ENCODE measurements around the gene CNEP1R1. TPM values are rescaled to one million over a fixed set of nuclear protein-coding genes. Genes with fewer than 3 reads are reported as not detected.
A peak's percentile ranks its signal among the peaks of the same experiment; 100 is the strongest.

Gene CNEP1R1, protein sequence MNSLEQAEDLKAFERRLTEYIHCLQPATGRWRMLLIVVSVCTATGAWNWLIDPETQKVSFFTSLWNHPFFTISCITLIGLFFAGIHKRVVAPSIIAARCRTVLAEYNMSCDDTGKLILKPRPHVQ
- total RNA-seq (2014; rRNA removed; shearing (Covaris generic); ENCODE audit: low replicate concordance): 12.5 and 47.2 TPM in 2 replicates

DNA sequence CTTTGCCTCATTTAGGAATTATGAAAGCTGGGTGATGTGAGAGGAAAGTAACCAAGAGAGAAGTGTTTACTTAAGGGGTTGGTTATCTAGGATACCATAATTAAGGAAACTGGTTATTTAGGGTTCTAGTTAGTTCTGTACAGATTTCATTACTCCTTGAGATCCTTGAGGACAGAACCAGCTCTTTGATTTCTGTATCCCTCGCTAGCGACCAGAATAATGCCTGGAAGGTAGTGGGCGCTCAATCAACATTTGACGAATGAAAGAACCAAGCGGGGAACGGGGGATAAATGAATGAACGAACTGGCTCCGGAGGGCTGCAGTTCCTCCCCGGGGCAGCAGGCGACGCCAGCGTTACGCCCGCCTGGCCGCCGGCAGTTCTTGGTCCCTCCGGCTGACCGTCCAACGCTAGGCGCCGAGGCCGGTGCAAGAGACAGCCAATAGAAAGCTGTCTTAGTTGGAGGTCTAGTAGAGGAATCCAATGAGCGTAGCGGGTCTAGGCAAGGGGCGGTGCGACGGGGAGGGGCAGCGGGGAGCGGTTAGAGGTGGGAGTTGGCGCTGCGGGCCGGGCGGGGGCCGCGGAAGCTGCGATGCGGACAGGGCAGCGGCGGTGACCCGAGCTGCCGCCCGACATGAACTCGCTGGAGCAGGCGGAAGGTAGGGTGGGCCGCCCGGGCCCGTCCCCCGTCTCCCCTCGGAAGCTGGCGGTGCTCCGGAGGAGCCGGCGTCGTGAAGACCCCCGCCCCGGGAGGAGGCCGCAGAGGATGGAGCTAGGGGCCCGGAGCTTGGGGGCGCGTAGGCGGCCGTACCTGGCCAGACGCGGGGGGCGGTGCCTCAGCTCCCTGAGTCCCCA lies at the start of gene CNEP1R1:
TSS of gene CNEP1R1 (plus strand) at position 542 of the 853 bp plus-strand sequence. CDS start at position 633, 91 bp downstream.
- peak; percentile 92 for DNase-seq (ENCODE audit: low read depth)
- in situ Hi-C loops (cut with HindIII; ENCODE audit: low pct_unique_long_range_greater_than_20kb, low sequenced_read_pairs): no loop called here

DNA sequence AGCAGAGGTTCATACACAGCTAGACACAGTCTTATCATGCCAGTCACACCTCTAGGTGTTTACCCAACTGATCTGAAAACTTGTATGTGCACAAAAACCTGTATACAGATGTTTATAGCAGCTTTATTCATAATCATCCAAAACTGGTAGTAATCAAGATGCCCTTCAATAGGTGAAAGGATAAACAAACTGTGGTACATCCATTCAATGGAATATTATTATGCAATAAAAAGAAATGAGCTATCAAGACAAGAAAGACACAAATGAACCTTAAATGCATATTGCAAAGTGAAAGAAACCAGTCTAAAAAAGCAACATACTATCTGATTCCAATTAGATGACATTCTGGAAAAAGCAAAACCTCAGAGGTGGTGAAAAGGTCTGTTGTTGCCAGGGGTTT lies 47.6 kb upstream of the CNEP1R1 start:
- in situ Hi-C loops (cut with HindIII; ENCODE audit: low pct_unique_long_range_greater_than_20kb, low sequenced_read_pairs): no loop called here
- DNase-seq (ENCODE audit: low read depth): no peak

DNA sequence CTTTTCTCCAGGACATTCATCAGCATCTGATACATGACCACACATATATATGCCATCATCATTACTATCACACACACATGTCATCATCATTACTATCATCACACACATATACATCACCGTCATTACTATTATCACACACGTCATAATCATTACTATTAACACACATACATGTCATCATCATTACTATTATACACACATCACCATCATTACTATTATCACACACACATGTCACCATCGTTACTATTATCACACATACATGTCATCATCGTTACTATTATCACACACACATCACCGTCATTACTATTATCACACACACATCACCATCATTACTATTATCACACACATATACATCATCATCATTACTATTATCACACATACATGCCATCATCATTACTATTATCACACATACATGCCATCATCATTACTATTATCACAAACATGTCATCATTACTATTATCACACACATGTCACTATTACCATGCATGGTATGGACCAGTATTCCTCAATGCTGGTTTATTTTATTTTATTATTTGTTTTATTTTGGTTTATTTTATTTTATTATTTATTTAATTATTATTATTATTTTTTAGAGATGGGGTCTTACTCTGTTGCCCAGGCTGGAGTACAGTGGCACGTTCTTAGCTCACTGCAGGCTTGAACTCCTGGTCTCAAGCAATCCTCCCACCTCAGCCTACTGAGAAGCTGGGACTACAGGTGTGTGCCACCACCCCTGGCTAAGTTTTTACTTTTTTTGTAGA lies 46.3 kb upstream of the CNEP1R1 start:
- in situ Hi-C loops (cut with HindIII; ENCODE audit: low pct_unique_long_range_greater_than_20kb, low sequenced_read_pairs): no loop called here
- DNase-seq (ENCODE audit: low read depth): no peak

DNA sequence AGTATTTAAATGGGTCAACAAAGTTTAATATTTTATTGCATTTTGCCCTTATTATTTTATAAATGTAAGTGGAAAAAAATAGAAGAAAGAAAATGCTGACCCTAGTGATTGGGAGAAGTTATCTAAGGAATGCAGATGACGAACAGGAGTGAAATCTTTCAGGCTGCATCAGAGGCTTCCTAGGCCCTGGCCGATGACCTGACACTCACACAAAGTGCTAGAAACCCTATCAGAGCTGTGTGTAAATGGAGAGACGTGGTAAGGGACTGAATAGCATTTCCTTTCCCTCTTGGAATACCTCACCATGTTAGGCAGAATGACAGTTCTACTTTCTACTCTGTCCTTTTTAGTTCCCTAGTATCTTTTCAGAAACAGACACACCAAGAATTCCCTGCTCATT lies 44.9 kb upstream of the CNEP1R1 start:
- DNase-seq (ENCODE audit: low read depth): no peak
- in situ Hi-C loops (cut with HindIII; ENCODE audit: low pct_unique_long_range_greater_than_20kb, low sequenced_read_pairs): no loop called here

DNA sequence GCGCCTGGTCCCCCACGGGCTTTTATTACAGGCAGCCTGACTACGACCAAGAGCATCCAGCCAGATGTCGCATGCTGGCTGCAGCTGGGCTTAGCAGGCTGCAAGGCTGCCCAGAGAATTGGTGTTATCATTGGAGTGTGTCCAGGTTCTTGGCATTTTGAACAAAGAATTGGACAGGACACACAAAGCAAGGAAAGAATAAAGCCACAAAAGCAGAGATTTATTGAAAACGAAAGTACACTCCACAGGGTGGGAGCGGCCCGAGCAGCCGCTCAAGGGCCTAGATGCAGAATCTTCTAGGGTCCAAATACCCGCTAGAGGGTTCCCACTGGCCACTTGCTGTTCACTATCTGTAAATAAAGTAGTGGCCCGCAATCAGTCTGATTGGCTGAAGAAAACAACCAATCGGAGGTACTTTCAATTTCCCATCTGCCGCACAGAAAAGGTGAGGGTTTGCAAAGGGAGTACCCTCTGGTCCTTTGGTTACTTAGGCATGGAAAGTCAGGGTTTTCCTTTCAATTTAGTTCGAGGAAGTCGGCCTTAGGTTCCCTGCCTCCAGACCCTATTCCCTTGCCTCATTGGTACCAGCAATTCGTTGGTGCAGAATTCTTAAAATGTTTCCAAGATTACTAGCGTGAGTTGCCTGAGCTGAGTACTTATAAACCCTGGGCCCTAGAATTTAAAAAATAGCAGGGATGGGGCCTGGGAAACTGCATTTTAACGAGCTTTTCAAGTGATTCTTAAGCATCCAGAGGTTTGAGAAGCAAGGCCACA lies 38.5 kb upstream of the CNEP1R1 start:
- DNase-seq (ENCODE audit: low read depth): no peak
- in situ Hi-C loops (cut with HindIII; ENCODE audit: low pct_unique_long_range_greater_than_20kb, low sequenced_read_pairs): no loop called here

DNA sequence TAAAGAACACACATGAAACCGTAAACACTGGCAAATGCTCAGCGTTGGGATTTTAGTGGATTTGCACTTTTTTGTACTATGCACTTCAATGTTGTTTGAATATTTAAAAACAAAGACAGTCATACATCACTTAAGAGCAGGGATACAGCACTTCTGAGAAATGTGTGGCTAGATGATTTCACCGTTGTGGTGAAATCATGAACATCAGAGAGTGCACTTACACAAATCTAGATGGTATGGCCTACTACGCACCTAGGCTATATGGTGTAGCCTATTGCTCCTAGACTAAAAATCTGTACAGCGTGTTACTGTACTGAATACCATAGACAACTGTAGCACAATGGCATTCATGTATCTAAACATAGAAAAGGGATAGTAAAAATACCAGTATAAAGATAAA lies 37.6 kb upstream of the CNEP1R1 start:
- in situ Hi-C loops (cut with HindIII; ENCODE audit: low pct_unique_long_range_greater_than_20kb, low sequenced_read_pairs): no loop called here

DNA sequence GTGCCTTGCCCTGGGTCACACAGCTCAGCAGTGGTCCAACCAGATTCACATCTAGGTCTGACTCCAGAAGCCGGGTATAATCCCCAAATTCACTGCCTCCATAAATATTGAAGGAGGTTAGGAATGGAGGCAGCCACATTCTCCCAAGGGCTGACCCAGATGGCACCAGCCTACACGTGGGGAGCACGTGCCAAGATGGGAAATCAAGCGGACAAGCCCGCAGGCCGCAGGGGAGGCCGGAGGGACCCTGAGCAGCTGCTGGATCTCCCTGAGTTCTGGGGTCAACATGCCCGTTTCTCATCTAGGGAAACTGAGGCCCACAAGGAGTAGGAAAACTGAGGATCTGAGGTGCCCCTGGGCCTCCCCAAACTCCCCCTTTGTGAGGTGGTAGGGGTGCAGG lies 32.2 kb upstream of the CNEP1R1 start:
- in situ Hi-C loops (cut with HindIII; ENCODE audit: low pct_unique_long_range_greater_than_20kb, low sequenced_read_pairs): no loop called here
- DNase-seq (ENCODE audit: low read depth): no peak

More for the DNA sequence above, 37.6 kb upstream of the CNEP1R1 start:
- no peak for DNase-seq (ENCODE audit: low read depth)

DNA sequence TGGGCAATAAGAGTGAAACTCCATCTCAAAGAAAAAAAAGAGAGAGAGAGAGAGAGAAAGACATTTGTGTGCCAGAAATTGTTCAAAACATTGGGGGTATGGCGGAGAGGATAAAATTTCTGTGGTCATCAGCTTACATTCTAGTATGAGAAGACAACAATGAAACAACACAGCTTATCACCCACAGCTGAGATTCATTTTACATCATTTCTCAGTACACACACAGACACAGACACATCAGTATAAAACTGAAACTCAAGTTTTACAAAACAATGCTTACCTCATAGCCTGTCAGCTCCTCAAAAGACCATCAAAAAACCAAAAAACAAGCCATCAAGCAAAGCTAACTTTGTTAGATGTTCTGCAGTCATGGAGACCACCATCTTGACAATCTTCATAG lies 31.4 kb upstream of the CNEP1R1 start:
- no peak for DNase-seq (ENCODE audit: low read depth)

DNA sequence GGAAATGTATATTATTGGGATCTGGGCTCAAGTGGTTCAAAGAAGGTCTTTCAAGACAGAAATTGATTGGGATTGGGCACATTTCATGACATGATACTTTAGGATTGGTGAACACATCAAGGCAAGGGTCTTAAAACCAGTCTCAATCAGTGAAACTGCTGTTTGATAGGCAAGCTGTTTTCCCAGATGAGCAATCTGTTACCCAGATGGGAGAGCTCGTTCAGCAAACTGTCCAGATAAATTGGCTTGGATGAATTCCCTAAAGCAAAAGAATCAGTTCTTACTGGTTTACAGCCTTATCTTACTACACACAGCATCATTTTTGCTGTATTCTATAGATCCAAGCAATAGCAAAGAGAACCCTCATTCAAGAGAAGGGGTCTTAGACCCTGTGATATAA lies 31.0 kb upstream of the CNEP1R1 start:
- DNase-seq (ENCODE audit: low read depth): no peak
- in situ Hi-C loops (cut with HindIII; ENCODE audit: low pct_unique_long_range_greater_than_20kb, low sequenced_read_pairs): no loop called here

More for the DNA sequence above, 31.4 kb upstream of the CNEP1R1 start:
- in situ Hi-C loops (cut with HindIII; ENCODE audit: low pct_unique_long_range_greater_than_20kb, low sequenced_read_pairs): no loop called here

DNA sequence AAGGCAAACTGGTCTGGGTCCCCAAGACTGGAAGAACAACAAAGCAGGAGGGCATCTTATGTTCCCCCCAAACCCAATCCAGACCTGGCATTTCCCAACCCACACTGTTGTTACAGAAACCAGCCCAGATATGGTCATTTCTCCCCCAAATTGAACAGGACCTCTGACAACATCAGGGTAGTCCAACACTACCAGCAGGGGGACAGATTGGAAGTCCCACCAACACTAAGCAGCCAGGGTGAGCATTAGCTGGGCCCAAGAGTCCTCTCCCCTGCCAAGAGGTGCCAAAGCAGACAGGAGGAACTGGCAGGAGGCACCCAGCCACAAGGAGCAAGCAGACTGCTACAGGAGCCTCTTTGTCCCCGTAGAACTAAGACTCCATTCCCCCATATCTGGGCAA lies 29.3 kb upstream of the CNEP1R1 start:
- in situ Hi-C loops (cut with HindIII; ENCODE audit: low pct_unique_long_range_greater_than_20kb, low sequenced_read_pairs): no loop called here
- no peak for DNase-seq (ENCODE audit: low read depth)

DNA sequence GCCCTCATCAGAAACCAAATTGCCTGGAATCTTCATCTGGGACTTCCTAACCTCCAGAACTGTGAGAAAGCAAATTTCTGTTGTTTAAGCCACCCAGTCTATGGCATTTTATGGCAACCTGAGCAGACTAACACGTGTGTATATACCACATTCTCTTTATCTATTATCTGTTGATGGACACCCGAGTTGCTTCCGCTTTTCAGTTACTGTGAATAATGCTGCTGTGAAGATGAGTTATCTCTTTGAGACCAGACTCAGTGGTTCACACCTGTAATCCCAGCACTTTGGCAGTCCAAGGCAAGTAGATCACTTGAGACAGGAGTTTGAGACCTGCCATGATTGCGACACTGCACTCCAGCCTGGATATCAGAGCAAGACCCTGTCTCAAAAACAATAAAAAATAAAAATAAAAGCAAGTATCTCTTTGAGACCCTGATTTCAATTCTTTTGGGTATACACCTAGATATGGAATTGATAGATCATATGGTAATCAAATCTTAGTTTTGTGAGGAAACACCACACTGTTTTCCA lies 27.2 kb upstream of the CNEP1R1 start:
- no peak for DNase-seq (ENCODE audit: low read depth)
- in situ Hi-C loops (cut with HindIII; ENCODE audit: low pct_unique_long_range_greater_than_20kb, low sequenced_read_pairs): no loop called here

DNA sequence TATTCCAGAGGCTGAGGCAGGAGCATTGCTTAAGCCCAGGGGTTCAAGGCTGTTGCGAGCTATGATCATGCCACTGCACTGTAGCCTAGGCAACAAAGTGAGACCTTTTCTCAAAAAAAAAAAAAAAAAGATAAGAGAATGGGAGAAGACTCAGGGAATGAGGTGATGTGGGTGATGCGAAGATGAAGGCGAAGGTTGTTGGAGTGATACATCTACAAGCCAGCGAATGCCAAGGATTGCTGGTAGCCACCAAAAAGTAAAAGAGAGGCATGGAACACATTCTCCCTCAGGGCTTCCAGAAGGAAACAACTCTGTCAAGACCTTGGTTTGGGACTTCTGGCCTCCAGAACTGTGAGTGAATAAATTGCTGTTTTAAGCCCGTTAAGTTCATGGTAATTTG lies 26.0 kb upstream of the CNEP1R1 start:
- in situ Hi-C loops (cut with HindIII; ENCODE audit: low pct_unique_long_range_greater_than_20kb, low sequenced_read_pairs): no loop called here
- no peak for DNase-seq (ENCODE audit: low read depth)

DNA sequence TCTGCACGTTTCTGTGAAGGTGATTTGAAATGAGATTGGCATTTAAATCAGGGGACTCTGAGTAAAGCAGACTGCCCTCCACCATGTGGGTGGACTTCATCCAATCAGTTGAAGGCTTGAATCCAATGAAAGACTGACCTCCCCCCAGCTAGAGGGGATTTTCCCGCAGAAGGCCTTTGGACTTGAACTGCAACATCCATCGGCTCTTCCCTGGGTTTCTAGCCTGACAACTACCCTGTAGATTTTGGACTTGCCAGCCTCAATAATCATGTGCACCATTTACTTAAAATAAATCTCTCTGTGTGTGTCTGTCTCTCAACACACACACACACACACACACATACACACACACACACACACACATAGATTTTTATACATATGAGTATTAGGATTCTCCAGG lies 23.9 kb upstream of the CNEP1R1 start:
- DNase-seq (ENCODE audit: low read depth): no peak
- in situ Hi-C loops (cut with HindIII; ENCODE audit: low pct_unique_long_range_greater_than_20kb, low sequenced_read_pairs): no loop called here

DNA sequence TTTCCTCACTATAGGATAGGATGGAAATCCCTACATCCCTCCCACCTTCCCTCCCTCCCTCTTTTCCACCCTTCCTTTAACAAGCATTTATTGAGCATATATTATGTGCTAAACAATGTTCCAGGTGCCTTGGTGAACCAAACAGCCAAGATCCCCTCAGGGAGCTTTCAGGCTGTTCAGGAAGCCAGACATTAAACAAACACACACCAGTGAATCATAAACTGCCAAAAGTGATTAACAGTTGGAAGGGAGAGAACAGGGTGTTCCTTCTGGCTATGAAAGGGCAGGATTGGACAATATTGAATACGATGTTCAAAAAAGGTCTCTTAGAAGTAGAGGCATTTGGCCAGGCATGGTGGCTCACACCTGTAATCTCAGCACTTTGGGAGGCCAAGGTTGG lies 22.8 kb upstream of the CNEP1R1 start:
- no peak for DNase-seq (ENCODE audit: low read depth)
- in situ Hi-C loops (cut with HindIII; ENCODE audit: low pct_unique_long_range_greater_than_20kb, low sequenced_read_pairs): no loop called here

DNA sequence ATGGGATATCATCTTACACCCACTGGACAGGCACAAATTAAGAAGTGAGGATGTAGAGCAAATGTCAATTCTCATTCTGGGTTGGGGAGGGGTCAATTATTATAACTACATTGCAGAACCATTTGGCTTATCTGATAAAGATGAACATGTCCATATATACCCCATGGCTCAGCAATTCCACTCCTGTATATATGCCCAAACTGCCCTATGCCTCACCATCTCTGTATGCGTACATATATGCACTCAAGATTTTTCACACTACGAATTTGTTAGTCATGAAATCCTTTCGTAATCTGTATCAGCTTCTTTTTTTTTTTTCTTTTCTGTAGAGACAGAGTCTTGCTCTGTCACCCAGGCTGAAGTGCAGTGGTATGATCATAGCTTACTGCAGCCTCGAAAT lies 20.8 kb upstream of the CNEP1R1 start:
- in situ Hi-C loops (cut with HindIII; ENCODE audit: low pct_unique_long_range_greater_than_20kb, low sequenced_read_pairs): no loop called here
- DNase-seq (ENCODE audit: low read depth): no peak

DNA sequence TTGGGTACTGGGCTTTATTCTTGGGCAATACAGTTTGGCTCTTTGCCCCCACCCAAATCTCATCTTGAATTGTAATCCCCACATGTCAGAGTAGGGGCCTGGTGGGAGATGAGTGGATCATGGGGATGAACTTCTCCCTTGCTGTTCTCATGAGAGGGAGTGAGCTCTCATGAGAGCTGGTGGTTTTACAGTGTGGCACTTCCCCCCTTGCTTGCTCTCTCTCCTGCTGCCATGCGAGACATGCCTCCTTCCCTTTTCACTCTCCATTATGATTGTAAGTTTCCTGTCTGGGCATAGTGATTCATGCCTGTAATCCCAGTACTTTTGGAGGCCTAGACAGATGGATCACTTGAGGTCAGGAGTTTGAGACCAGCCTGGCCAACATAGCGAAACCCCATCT lies 18.1 kb upstream of the CNEP1R1 start:
- in situ Hi-C loops (cut with HindIII; ENCODE audit: low pct_unique_long_range_greater_than_20kb, low sequenced_read_pairs): no loop called here
- DNase-seq (ENCODE audit: low read depth): no peak

DNA sequence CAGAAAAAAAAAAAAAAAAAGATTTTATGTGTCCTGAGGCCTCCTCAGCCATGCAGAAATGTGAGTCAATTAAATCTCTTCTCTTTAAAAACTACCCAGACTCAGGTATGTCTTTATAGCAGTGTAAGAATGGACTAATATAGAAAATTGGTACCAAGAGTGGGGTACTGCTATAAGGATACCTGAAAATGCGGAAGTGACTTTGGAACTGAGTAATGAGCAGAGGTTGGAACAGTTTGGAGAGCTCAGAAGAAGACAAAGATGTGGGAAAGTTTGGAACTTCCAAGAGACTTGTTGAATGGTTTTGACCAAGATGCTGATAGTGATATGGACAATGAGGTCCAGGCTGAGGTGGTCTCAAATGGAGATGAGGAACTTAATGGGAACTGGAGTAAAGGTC lies 17.3 kb upstream of the CNEP1R1 start:
- in situ Hi-C loops (cut with HindIII; ENCODE audit: low pct_unique_long_range_greater_than_20kb, low sequenced_read_pairs): no loop called here
- DNase-seq (ENCODE audit: low read depth): no peak

DNA sequence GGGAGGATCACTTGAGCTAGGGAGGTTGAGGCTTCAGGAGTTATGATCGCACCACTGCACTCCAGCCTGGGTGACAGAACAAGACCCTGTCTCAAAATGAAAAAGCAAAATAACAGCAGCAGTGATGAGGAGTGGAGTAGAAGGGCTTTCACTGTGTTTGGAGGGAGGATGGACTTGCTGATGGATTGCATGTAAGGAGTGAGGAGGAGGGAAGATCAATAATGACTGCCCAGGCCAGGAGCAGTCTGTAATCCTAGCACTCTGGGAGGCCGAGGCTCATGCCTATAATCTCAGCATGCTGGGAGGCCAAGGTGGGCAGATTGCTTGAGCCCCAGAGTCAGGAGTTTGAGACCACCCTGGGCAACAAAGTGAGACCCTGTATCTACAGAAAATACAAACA lies 14.8 kb upstream of the CNEP1R1 start:
- in situ Hi-C loops (cut with HindIII; ENCODE audit: low pct_unique_long_range_greater_than_20kb, low sequenced_read_pairs): no loop called here
- no peak for DNase-seq (ENCODE audit: low read depth)
